Measurements from ENCODE around the gene GPR15. TPM values are rescaled to one million over a fixed set of nuclear protein-coding genes. Genes with fewer than 3 reads are reported as not detected.
A peak's percentile ranks its signal among the peaks of the same experiment; 100 is the strongest.

Gene GPR15
- total and polyA plus RNA-seq, 10 of the 15 experiments (the other 5 are each of a cell fraction or from before 2014, with no cell fraction given): 70.7 to 150 (median 115) TPM

DNA sequence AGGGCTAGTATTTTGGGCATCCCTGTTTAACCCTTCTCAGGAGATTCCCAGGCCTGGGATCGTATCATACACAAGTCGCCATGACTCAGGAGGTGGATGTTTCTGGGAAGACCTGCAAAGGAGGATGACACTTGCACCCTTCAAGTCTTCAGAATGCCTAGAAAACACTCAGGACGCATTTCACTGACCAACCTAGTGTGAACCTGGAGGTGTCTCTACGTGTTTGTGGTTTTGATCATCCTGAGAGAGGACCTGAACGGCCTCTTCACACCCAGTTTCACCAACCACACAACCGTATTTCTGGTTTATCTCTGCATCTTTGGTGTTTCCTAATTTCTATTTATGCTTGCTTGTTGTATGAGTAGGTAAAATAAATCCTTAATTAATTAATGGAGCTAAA, 6.3 kb upstream of the GPR15 start (continued):
- TF ChIP-seq, protein P1, sequence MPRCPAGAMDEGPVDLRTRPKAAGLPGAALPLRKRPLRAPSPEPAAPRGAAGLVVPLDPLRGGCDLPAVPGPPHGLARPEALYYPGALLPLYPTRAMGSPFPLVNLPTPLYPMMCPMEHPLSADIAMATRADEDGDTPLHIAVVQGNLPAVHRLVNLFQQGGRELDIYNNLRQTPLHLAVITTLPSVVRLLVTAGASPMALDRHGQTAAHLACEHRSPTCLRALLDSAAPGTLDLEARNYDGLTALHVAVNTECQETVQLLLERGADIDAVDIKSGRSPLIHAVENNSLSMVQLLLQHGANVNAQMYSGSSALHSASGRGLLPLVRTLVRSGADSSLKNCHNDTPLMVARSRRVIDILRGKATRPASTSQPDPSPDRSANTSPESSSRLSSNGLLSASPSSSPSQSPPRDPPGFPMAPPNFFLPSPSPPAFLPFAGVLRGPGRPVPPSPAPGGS (IDR thresholded peaks at IDR 0.05; ENCODE audit: borderline replicate concordance, insufficient read depth, low read depth, low read length, poor library complexity, severe bottlenecking): no peak
- peak; percentile 71 to 81 for TF ChIP-seq IKZF2 (IDR thresholded peaks at IDR 0.05)
- 0 out of 2 replicates have a peak, but pooled peaks have one; percentile 39 for TF ChIP-seq ZSCAN29 (IDR thresholded peaks at IDR 0.05)
- no peak for TF ChIP-seq JUNB (IDR thresholded peaks at IDR 0.05)
- TF ChIP-seq, protein P2, sequence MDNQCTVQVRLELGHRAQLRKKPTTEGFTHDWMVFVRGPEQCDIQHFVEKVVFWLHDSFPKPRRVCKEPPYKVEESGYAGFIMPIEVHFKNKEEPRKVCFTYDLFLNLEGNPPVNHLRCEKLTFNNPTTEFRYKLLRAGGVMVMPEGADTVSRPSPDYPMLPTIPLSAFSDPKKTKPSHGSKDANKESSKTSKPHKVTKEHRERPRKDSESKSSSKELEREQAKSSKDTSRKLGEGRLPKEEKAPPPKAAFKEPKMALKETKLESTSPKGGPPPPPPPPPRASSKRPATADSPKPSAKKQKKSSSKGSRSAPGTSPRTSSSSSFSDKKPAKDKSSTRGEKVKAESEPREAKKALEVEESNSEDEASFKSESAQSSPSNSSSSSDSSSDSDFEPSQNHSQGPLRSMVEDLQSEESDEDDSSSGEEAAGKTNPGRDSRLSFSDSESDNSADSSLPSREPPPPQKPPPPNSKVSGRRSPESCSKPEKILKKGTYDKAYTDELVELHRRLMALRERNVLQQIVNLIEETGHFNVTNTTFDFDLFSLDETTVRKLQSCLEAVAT (IDR thresholded peaks at IDR 0.05): 0 out of 2 replicates have a peak, but pooled peaks have one; percentile 56
- TF ChIP-seq BCL11A (IDR thresholded peaks at IDR 0.05; ENCODE audit: low read depth, low read length): no peak
- no peak for TF ChIP-seq ZNF274 (IDR thresholded peaks at IDR 0.05; ENCODE audit: insufficient read depth, insufficient read length)
- TF ChIP-seq POLR2AphosphoS5 (IDR thresholded peaks at IDR 0.05; ENCODE audit: low read length): peak; percentile 83
- TF ChIP-seq, protein P3, sequence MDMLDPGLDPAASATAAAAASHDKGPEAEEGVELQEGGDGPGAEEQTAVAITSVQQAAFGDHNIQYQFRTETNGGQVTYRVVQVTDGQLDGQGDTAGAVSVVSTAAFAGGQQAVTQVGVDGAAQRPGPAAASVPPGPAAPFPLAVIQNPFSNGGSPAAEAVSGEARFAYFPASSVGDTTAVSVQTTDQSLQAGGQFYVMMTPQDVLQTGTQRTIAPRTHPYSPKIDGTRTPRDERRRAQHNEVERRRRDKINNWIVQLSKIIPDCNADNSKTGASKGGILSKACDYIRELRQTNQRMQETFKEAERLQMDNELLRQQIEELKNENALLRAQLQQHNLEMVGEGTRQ (IDR thresholded peaks at IDR 0.05; ENCODE audit: borderline replicate concordance, low read depth, low read length): no peak
- peak; percentile 66; the same call in 1 of the 2 replicates for TF ChIP-seq POLR2A (IDR thresholded peaks at IDR 0.05; ENCODE audit: low read depth, low read length)
- 0 out of 2 replicates have a peak, but pooled peaks have one; percentile 20 for TF ChIP-seq CREB1 (IDR thresholded peaks at IDR 0.05; ENCODE audit: low read depth)
- 0 out of 3 replicates have a peak, but pooled peaks have one; percentile 8 for TF ChIP-seq POU2F2 (IDR thresholded peaks at IDR 0.05; ENCODE audit: borderline replicate concordance, low read depth, low read length)
- 0 out of 2 replicates have a peak, but pooled peaks have one; percentile 31 for TF ChIP-seq EED (IDR thresholded peaks at IDR 0.05; ENCODE audit: low read depth)
- TF ChIP-seq NR2F1 (conservative IDR thresholded peaks at IDR 0.05): peak; percentile 39; the same call in 1 of the 2 replicates
- TF ChIP-seq, protein P4, sequence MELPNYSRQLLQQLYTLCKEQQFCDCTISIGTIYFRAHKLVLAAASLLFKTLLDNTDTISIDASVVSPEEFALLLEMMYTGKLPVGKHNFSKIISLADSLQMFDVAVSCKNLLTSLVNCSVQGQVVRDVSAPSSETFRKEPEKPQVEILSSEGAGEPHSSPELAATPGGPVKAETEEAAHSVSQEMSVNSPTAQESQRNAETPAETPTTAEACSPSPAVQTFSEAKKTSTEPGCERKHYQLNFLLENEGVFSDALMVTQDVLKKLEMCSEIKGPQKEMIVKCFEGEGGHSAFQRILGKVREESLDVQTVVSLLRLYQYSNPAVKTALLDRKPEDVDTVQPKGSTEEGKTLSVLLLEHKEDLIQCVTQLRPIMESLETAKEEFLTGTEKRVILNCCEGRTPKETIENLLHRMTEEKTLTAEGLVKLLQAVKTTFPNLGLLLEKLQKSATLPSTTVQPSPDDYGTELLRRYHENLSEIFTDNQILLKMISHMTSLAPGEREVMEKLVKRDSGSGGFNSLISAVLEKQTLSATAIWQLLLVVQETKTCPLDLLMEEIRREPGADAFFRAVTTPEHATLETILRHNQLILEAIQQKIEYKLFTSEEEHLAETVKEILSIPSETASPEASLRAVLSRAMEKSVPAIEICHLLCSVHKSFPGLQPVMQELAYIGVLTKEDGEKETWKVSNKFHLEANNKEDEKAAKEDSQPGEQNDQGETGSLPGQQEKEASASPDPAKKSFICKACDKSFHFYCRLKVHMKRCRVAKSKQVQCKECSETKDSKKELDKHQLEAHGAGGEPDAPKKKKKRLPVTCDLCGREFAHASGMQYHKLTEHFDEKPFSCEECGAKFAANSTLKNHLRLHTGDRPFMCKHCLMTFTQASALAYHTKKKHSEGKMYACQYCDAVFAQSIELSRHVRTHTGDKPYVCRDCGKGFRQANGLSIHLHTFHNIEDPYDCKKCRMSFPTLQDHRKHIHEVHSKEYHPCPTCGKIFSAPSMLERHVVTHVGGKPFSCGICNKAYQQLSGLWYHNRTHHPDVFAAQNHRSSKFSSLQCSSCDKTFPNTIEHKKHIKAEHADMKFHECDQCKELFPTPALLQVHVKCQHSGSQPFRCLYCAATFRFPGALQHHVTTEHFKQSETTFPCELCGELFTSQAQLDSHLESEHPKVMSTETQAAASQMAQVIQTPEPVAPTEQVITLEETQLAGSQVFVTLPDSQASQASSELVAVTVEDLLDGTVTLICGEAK (IDR thresholded peaks at IDR 0.05; ENCODE audit: borderline replicate concordance): no peak
- TF ChIP-seq BHLHE40 (IDR thresholded peaks at IDR 0.05; ENCODE audit: borderline replicate concordance in 1 of 2, low read depth in 2 of 2, low read length in 1 of 2): peak in 1 of 2 experiments; percentile 14; a peak in 1 of 4 replicates
- peak; percentile 95 for TF ChIP-seq RUNX3 (IDR thresholded peaks at IDR 0.05; ENCODE audit: low read length)
- 0 out of 2 replicates have a peak, but pooled peaks have one; percentile 56 for TF ChIP-seq MEF2A (IDR thresholded peaks at IDR 0.05; ENCODE audit: insufficient read depth, low read depth, low read length)
- TF ChIP-seq GABPA (IDR thresholded peaks at IDR 0.05; ENCODE audit: low read depth): no peak
- TF ChIP-seq NFIC (IDR thresholded peaks at IDR 0.05; ENCODE audit: low read depth, low read length): peak; percentile 55; the same call in 1 of the 2 replicates
- TF ChIP-seq MTA2 (IDR thresholded peaks at IDR 0.05; ENCODE audit: low read depth): peak; percentile 81; the same call in 1 of the 2 replicates
- TF ChIP-seq BRCA1 (IDR thresholded peaks at IDR 0.05; ENCODE audit: low read depth, low read length): no peak
- TF ChIP-seq TCF3 (IDR thresholded peaks at IDR 0.05; ENCODE audit: borderline replicate concordance, insufficient read depth, low read depth, low read length): no peak
- TF ChIP-seq FOXK2 (IDR thresholded peaks at IDR 0.05): no peak
- TF ChIP-seq NR2C1 (IDR thresholded peaks at IDR 0.05): no peak
- peak; percentile 76; the same call in 1 of the 2 replicates for TF ChIP-seq DPF2 (IDR thresholded peaks at IDR 0.05)

All from GM12878 (cell line).